ENCODE measurements around the gene PRMT2. TPM values are rescaled to one million over a fixed set of nuclear protein-coding genes. Genes with fewer than 3 reads are reported as not detected.

The PRMT2 gene
- total and polyA plus RNA-seq, 2 experiments from 2014 or later: 51.9 to 56.9 TPM

- no peaks in the 10 kb centered on the region for H3F3A ChIP-seq (replicated peaks; ENCODE audit: low read depth)
- TF ChIP-seq CREB1 (CRISPR knock-in tag; IDR thresholded peaks at IDR 0.05; ENCODE audit: low read depth) (no peak), ZNF462 (CRISPR knock-in tag; IDR thresholded peaks at IDR 0.05) (no peak), POLR2AphosphoS5 (IDR thresholded peaks at IDR 0.05; ENCODE audit: low read depth) (no peak), ZNF331 (CRISPR knock-in tag; IDR thresholded peaks at IDR 0.05; ENCODE audit: low read depth) (no peak), REST (IDR thresholded peaks at IDR 0.05; ENCODE audit: unreplicated experiment) (no peak)
- H2AFZ ChIP-seq: no peak overlapping the region
- no peaks in the 10 kb centered on the region for H4K20me1 ChIP-seq (replicated peaks; ENCODE audit: insufficient read depth)
- no peaks in the 10 kb centered on the region for H3K4me1 ChIP-seq (ENCODE audit: insufficient read depth)
- Mint-ChIP-seq H3K27ac (no peak overlapping the region), H3K4me3 (no peak overlapping the region), H3K4me1 (no peaks in the 10 kb centered on the region), H3K27me3 (ENCODE audit: insufficient read depth, low read depth, poor library complexity) (no peaks in the 10 kb centered on the region), H3K9me3 (peaks cover 9% of the 10 kb centered on the region; the same call in 2 of the 3 replicates), H3K36me3 (ENCODE audit: low read depth) (0 out of 3 replicates have a peak, but pooled peaks cover 2% of the 10 kb centered on the region)
- no peak overlapping the region for H3K4me2 ChIP-seq
- H3K4me3 ChIP-seq: no peak overlapping the region
- H3K27ac ChIP-seq (ENCODE audit: low read depth): no peak overlapping the region
- H3K9me2 ChIP-seq (ENCODE audit: insufficient read depth): no peaks in the 10 kb centered on the region
- H3K36me3 ChIP-seq (ENCODE audit: insufficient read depth): no peaks in the 10 kb centered on the region
- H3K79me2 ChIP-seq (replicated peaks; ENCODE audit: insufficient read depth): no peaks in the 10 kb centered on the region
- no peak for ATAC-seq
- no peak for DNase-seq (ENCODE audit: low spot score)
- no peaks in the 10 kb centered on the region for H3K27me3 ChIP-seq (ENCODE audit: insufficient read depth)
These were observed 22.1 kb upstream of the PRMT2 start for GRCh38 chr21:46613391-46613790.

Measured in GM23338 (cell line).